GM08714 (cell line): ENCODE data around the gene SLC6A11.

Experiments used
- H3K4me3 ChIP-seq: fragments of 200-500 bp; sonication (Bioruptor generic); 2 replicates; pipeline ENCODE4 v1.5.1; 2014; ENCODE audit warnings: mild to moderate bottlenecking, low read length, inconsistent platforms
- ZNF274 ChIP-seq: IDR thresholded peaks from 2 replicates; pipeline ENCODE4 v1.6.1; 2012; ENCODE audit warnings: mild to moderate bottlenecking, low read depth, low read length

SLC6A11 gene

GRCh38 chr3:10946526-10946925, 130.5 kb downstream of the SLC6A11 start:
- TF ChIP-seq ZNF274: no peak
- H3K4me3 ChIP-seq: no peak overlapping the region

GRCh38 chr3:10948326-10948725, 132.3 kb downstream of the SLC6A11 start:
- no peak for TF ChIP-seq ZNF274
- no peak overlapping the region for H3K4me3 ChIP-seq

- H3K4me3 ChIP-seq: no peak overlapping the region
- no peak for TF ChIP-seq ZNF274
These were observed 133.2 kb downstream of the SLC6A11 start for GRCh38 chr3:10949197-10949596.

GRCh38 chr3:10950476-10951294, 134.7 kb downstream of the SLC6A11 start:
- TF ChIP-seq ZNF274: no peak

GRCh38 chr3:10951295-10951926, 135.4 kb downstream of the SLC6A11 start:
- TF ChIP-seq ZNF274: no peak
- H3K4me3 ChIP-seq: no peak overlapping the region

More at GRCh38 chr3:10950476-10951294, 134.7 kb downstream of the SLC6A11 start:
- no peak overlapping the region for H3K4me3 ChIP-seq

GRCh38 chr3:10952525-10952924, 136.5 kb downstream of the SLC6A11 start:
- no peak overlapping the region for H3K4me3 ChIP-seq
- TF ChIP-seq ZNF274: no peak

- H3K4me3 ChIP-seq: no peak overlapping the region
- no peak for TF ChIP-seq ZNF274
These were observed 138.7 kb downstream of the SLC6A11 start for GRCh38 chr3:10954740-10955139.

GRCh38 chr3:10955711-10956453, 139.9 kb downstream of the SLC6A11 start:
- no peak overlapping the region for H3K4me3 ChIP-seq
- no peak for TF ChIP-seq ZNF274

- no peak for TF ChIP-seq ZNF274
- H3K4me3 ChIP-seq: no peak overlapping the region
These were observed 140.5 kb downstream of the SLC6A11 start for GRCh38 chr3:10956531-10956930.

GRCh38 chr3:10956986-10957385, 141.0 kb downstream of the SLC6A11 start:
- TF ChIP-seq ZNF274: no peak
- no peak overlapping the region for H3K4me3 ChIP-seq

GRCh38 chr3:10957976-10958749, 142.1 kb downstream of the SLC6A11 start:
- no peak overlapping the region for H3K4me3 ChIP-seq
- no peak for TF ChIP-seq ZNF274

- TF ChIP-seq ZNF274: no peak
- H3K4me3 ChIP-seq: no peak overlapping the region
These were observed 144.2 kb downstream of the SLC6A11 start for GRCh38 chr3:10960255-10960654.

- H3K4me3 ChIP-seq: no peak overlapping the region
- TF ChIP-seq ZNF274: no peak
These were observed 145.9 kb downstream of the SLC6A11 start for GRCh38 chr3:10961921-10962320.

GRCh38 chr3:10962481-10963036, 146.5 kb downstream of the SLC6A11 start:
- TF ChIP-seq ZNF274: no peak
- H3K4me3 ChIP-seq: no peak overlapping the region
